HG02610 (cell line): ENCODE measurements around the gene CRYGS.
"Not testable (repeated sequence)": the region's sequence is repeated elsewhere in the genome, so short reads cannot be mapped to it uniquely, and the experiment has no call there.

Source experiments
- ATAC-seq: cut with Tn5 transposase; IDR thresholded peaks from one replicate; pipeline ENCODE4 v1.9.1; 2021; ENCODE audit warnings: mild to moderate bottlenecking, moderate library complexity; ENCODE audit not compliant: unreplicated experiment

The CRYGS gene

DNA sequence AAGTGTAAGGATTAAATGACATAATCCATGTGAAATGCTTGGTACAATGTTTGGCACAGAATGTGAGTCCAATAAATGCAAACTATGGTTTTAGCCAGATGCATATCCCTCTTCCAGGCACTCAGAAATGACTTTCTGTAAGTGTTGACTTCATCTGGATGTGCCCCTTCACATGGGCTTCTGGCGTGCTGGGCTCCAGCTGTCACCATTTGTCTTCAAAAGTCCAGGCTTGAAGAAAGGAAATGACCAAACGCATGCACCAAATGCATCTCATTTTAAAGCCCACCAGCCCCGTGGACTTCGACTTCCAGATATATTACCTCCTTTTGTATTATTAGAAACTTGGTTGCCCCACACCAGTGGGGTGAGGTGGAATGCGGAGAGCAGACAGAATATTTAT is 23.7 kb downstream of the CRYGS start:
- no peak for ATAC-seq

DNA sequence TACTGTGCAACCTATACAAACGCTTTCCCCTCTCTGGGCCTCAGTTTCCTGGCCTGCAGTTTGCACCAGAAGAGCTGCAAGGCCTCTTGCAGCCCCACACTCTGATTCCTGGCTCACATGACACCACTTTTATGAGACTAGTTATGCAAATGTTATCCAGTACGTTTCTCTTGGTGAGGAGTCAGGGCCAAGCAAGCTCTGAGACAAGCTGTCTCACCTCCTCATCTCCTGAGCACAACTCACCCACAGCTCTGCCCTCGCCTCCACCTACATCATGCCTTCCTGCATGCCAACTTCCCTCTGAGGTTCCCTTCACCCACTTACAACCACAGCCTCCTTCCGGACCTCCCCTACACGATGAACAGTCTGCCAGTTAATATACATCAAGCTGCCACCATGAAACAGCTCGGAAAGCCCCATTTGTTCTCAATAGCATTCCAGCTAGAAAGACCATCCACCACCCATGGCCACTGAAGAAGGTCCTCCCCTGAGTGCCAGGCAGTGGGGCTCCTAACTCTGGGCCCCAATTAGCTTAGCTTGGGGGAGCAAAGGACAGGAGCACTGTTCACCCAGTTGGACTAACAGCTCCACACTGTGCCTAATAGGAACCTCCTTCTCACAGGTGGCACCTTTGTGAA is 25.0 kb downstream of the CRYGS start:
- ATAC-seq: no peak

DNA sequence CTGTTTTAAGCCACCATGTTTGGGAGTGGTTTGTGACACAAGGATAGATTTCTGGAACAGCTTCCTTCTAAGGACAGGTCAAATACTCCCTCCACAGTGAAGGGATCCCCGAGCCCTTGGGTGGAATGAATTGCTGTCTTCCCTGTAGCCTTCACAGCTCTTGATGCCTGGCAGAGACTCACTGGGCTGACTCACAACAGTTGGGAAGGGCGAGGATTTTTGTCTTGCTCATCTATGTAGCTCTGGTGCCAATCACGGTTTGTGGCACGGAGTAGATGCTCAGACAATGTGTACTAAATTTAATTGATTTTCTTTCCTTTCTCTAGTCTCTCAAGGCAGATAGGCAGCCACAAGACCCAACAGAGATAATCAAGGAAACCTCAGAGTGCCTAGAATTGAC is 27.0 kb downstream of the CRYGS start:
- ATAC-seq: no peak

GRCh38 chr3:186516646-186517045 is 27.5 kb downstream of the CRYGS start:
- ATAC-seq: no peak

GRCh38 chr3:186515125-186515524 is 29.1 kb downstream of the CRYGS start:
- no peak for ATAC-seq

GRCh38 chr3:186514296-186515002 is 29.7 kb downstream of the CRYGS start:
- ATAC-seq: no peak

DNA sequence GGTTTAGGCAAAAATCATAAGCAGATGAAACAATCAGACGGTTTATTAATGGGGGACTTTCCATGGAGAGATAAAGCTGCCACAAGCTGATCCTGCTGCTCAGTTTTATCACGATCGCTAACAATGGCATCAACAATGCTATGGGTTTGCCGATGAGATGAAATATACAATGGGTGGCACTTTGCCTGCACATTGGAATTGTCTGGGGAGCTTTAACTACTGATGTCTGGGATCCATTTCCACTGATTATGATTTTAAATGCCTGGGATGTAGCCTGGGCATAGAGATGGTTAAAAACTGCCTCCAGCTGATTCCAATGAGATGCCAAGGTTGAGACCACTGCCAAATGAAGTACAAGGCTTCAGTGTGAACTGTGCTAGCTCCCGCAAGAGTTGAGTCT is 30.8 kb downstream of the CRYGS start:
- no peak for ATAC-seq

DNA sequence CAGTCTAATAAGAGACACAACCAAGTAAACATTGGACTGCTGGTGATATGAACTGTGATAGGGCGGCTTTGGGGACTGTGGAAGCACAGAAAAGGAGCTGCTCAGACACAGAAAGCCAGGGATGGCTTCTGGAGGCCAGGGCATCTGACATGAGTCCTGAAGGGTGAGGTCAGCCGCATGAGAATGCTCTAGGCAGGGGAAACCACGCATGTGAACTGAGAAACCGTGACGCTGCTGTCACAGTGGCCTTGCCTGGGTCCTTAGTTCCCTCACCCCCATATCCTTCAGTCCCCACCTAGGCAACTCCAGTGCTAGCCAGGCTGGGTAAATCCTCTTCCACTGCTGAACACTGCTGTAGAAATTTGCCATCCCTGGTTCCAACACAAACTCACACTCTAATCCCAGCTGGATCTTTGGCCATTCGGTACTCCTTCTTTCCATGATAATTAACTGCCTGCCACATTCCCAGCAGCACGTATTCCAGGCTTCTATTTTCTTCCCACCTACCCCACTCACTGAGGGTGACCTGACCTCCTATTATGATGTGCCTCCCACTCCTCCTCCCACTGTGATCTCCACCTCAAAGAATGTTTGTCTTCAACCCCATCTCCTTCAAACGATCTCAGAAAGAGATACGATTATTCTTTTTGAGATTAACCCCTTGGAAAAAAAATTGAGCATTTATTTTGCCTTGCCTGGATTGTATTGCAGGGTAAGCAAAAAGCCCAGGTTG is 31.4 kb downstream of the CRYGS start:
- ATAC-seq: no peak

- no peak for ATAC-seq
Measured at GRCh38 chr3:186511702-186512101, 32.5 kb downstream of the CRYGS start.

GRCh38 chr3:186511245-186511644 is 32.9 kb downstream of the CRYGS start:
- peak; percentile 84 for ATAC-seq

GRCh38 chr3:186510374-186511079 is 33.7 kb downstream of the CRYGS start:
- ATAC-seq: peak; percentile 24

- no peak for ATAC-seq
Measured at GRCh38 chr3:186509423-186509822, 34.8 kb downstream of the CRYGS start.

DNA sequence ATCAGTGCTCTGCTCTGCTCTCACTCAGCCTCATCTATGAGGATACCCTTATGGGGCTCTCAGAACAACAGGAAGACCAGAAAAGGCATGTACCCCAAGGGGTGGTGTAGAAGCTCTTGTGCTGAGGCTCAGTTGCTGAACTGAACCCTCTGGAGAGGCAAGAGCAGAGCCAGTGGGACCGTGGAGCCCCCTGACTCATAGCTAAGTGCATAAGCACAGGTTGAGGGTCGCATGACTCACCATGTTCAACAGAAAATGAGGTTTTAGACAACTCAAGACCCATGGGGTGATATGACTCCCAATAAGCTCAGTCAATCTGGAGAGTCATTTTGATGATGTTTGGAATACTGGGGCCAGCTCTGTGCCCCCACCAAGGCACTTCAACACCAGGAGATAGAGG is 37.3 kb downstream of the CRYGS start:
- no peak for ATAC-seq

GRCh38 chr3:186506191-186506739 is 37.9 kb downstream of the CRYGS start:
- ATAC-seq: no peak

- ATAC-seq: no peak
Measured at GRCh38 chr3:186502966-186503712, 41.0 kb downstream of the CRYGS start.

- peak; percentile 29 for ATAC-seq
Measured at GRCh38 chr3:186502138-186502948, 41.8 kb downstream of the CRYGS start.

GRCh38 chr3:186499949-186500348 is 44.2 kb downstream of the CRYGS start:
- ATAC-seq: not testable (repeated sequence)

DNA sequence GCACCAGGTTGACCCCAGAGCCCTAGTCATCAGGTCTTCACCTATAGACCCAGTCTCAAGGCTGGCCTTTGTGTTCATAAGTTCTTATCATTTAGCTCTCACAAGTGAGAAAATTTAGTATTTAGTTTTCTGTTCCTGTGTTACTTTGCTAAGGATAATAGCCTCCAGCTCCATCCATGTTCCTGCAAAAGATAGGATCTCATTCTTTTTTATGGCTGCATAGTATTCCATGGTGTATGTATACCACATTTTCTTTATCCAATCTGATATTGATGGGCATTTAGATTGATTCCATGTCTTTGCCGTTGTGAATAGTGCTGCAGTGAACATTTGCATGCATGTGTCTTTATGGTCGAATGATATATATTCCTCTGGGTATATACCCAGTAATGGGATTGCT is 46.2 kb downstream of the CRYGS start:
- ATAC-seq: not testable (repeated sequence)

DNA sequence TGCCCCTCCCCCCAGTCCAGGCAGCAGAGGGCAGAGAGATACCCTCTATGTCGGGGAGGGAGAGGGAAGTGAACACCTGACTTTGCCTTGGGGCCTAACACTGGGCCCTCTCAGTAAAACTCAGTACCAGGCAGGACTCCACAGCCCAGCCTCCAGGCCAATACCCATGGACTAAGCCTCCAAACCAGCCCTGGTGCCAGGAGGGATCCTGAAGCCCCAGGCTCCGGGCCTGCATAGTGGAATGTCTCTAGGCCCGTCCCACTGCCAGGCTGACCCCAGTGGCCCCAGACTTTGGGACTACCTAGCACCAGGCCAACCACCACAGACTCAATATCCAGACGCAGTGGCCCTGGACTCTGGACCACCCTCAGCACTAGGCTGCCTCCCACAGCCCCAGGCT is 46.6 kb downstream of the CRYGS start:
- ATAC-seq: no peak

DNA sequence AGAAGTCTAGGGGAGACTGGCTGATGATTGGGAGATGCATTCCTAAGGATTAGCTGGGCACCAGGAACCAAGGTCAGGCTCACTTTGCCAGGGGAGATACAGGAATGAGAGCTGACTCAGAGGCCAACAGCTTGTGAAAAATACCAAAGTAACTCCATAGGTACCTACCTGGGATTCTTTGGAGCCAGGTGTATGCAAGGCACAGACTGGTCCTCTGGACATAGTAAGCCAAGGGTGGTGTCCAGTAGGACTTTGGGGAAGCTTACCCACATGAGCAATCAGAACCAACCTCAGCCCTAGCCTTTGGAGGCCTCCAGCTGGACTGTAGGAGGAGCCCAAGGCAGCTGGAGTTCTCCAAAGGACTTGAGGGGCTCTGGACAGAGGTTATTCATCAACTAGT is 47.5 kb downstream of the CRYGS start:
- no peak for ATAC-seq
